A549 (cell line): ENCODE results near the gene CDK7. TPM values are rescaled to one million over a fixed set of nuclear protein-coding genes. Genes with fewer than 3 reads are reported as not detected.

Source experiments
- ATAC-seq, 2 experiments: fragments of 200-7000 bp in 1 of 2; fragments of >200 bp in 1 of 2; cut with Nextera tagmentation in 1 of 2; cut with Tn5 transposase in 1 of 2; 3 replicates each; pipeline versions ENCODE4 v1.8.0 to v1.9.1; 2018 to 2020; ENCODE audit warnings: mild to moderate bottlenecking in 1 of 2, moderate library complexity in 1 of 2
- CTCF ChIA-PET: fragments of 300-600 bp; sonication (Branson Sonifier 250); formaldehyde crosslinking; extraction: SDS; loops from one replicate; lab custom pipeline; 2021; ENCODE audit warnings: antibody characterized with exemption, inconsistent platforms; lab: Yijun Ruan, JAX
- POLR2A ChIA-PET: fragments of 350-600 bp; formaldehyde crosslinking; extraction: SDS; loops from one replicate; lab custom pipeline; 2021; ENCODE audit warnings: antibody characterized with exemption, inconsistent platforms; lab: Yijun Ruan, JAX
- DNase-seq, 2 experiments: peaks; one replicate each; pipeline versions ENCODE4 v3.0.0 to v3.0.0-alpha.2; 2011 to 2016; ENCODE audit warnings: low read depth in 1 of 2, low spot score in 1 of 2
- FAIRE-seq: peaks from 2 replicates; lab custom pipeline; 2011; peaks lifted over from hg19 to GRCh38; lab: Jason Lieb, UNC
- H3K27ac ChIP-seq, 2 experiments: fragments of >200 bp; sonication (Bioruptor Twin); formaldehyde crosslinking; 3 replicates each; pipeline ENCODE4 v1.5.1; 2016 to 2017
- H3K4me1 ChIP-seq: fragments of >200 bp; sonication (Bioruptor Twin); formaldehyde crosslinking; 3 replicates; pipeline ENCODE4 v1.6.1; 2016
- H3K4me2 ChIP-seq: fragments of >200 bp; sonication (Bioruptor Twin); formaldehyde crosslinking; 3 replicates; pipeline ENCODE4 v1.6.1; 2016
- H3K4me3 ChIP-seq: fragments of >200 bp; sonication (Bioruptor Twin); formaldehyde crosslinking; 3 replicates; pipeline ENCODE4 v1.5.1; 2016
- H3K9me3 ChIP-seq: fragments of >200 bp; sonication (Bioruptor Twin); formaldehyde crosslinking; 3 replicates; pipeline ENCODE4 v1.6.1; 2016
- BCL3 ChIP-seq: fragments of >200 bp; sonication (Bioruptor Twin); formaldehyde crosslinking; IDR thresholded peaks from 3 replicates; pipeline ENCODE4 v1.6.1; 2016
- BHLHE40 ChIP-seq: IDR thresholded peaks from 2 replicates; pipeline ENCODE4 v1.6.1; 2012; ENCODE audit warnings: low read depth, low read length, inconsistent platforms
- CBX2 ChIP-seq: fragments of 200-600 bp; sonication (generic); IDR thresholded peaks from 2 replicates; pipeline ENCODE4 v1.6.1; 2016; ENCODE audit warnings: low read depth, mild to moderate bottlenecking, borderline replicate concordance
- CHD2 ChIP-seq: fragments of 150-350 bp; IDR thresholded peaks from 2 replicates; pipeline ENCODE4 v1.6.1; 2014; ENCODE audit warnings: low read length; ENCODE audit not compliant: partially characterized antibody
- E2F6 ChIP-seq: IDR thresholded peaks from 2 replicates; pipeline ENCODE4 v1.6.1; 2012; ENCODE audit warnings: low read depth, borderline replicate concordance
- EHMT2 ChIP-seq: fragments of 200-600 bp; sonication (generic); IDR thresholded peaks from 2 replicates; pipeline ENCODE4 v1.6.1; 2016; ENCODE audit warnings: antibody characterized with exemption, low read depth, mild to moderate bottlenecking, moderate library complexity
- ESRRA ChIP-seq: fragments of 150-350 bp; IDR thresholded peaks from 2 replicates; pipeline ENCODE4 v1.6.1; 2014; ENCODE audit warnings: mild to moderate bottlenecking, low read length, borderline replicate concordance
- FOXS1 ChIP-seq: fragments of 250-450 bp; sonication (Bioruptor Pico); IDR thresholded peaks from 2 replicates; pipeline ENCODE4 v1.5.0; 2020; ENCODE audit warnings: mild to moderate bottlenecking, moderate library complexity
- HDAC2 ChIP-seq: fragments of 200-600 bp; sonication (generic); IDR thresholded peaks from 2 replicates; pipeline ENCODE4 v1.6.1; 2016
- HOXA7 ChIP-seq: fragments of 250-450 bp; sonication (Bioruptor Pico); IDR thresholded peaks from 2 replicates; pipeline ENCODE4 v1.5.0; 2020; ENCODE audit warnings: mild to moderate bottlenecking, moderate library complexity
- JUNB ChIP-seq: fragments of >200 bp; sonication (Bioruptor Twin); formaldehyde crosslinking; IDR thresholded peaks from 2 replicates; pipeline ENCODE4 v1.6.1; 2016
- MAFK ChIP-seq: fragments of 450-650 bp; IDR thresholded peaks from 2 replicates; pipeline ENCODE4 v1.6.1; 2014; ENCODE audit not compliant: partially characterized antibody
- MAX ChIP-seq: IDR thresholded peaks from 2 replicates; pipeline ENCODE4 v1.6.1; 2012
- NR3C1 ChIP-seq: fragments of >200 bp; sonication (Bioruptor Twin); formaldehyde crosslinking; IDR thresholded peaks from 3 replicates; pipeline ENCODE4 v1.6.1; 2017
- PBX3 ChIP-seq: IDR thresholded peaks from 2 replicates; pipeline ENCODE4 v1.6.1; 2012
- POLR2A ChIP-seq: IDR thresholded peaks from 2 replicates; pipeline ENCODE4 v1.6.1; 2012; ENCODE audit warnings: mild to moderate bottlenecking, low read length
- POLR2AphosphoS2 ChIP-seq: conservative IDR thresholded peaks from 2 replicates; pipeline ENCODE4 v1.6.1; 2012; ENCODE audit warnings: low read length, improper control_type of control experiment, inconsistent platforms
- RARB ChIP-seq: fragments of 250-450 bp; sonication (Bioruptor Pico); IDR thresholded peaks from 2 replicates; pipeline ENCODE4 v1.8.0; 2021; ENCODE audit warnings: mild to moderate bottlenecking, moderate library complexity
- RFX5 ChIP-seq: fragments of 450-650 bp; IDR thresholded peaks from 2 replicates; pipeline ENCODE4 v1.7.1; 2014; ENCODE audit warnings: antibody characterized with exemption, mild to moderate bottlenecking, moderate library complexity
- TP53 ChIP-seq: fragments of 250-450 bp; sonication (Bioruptor Pico); IDR thresholded peaks from 2 replicates; pipeline ENCODE4 v1.5.0; 2021; ENCODE audit warnings: mild to moderate bottlenecking, moderate library complexity
- WGBS: methylation state at CpG from one replicate; pipeline ENCODE4 v1.1.6; 2017; ENCODE audit errors: missing lambda C conversion rate; 5-methylcytosine and 5-hydroxymethylcytosine counted together
- polyA plus RNA-seq, 4 experiments: library from polyadenylated mRNA; depleted of rRNA in 3 of 4; stranded (reverse); fragments of >200 nt; fragmentation: RNase III in 1 of 4; extraction: RNeasy Plus Mini Kit Qiagen cat#74134 plus additional on column Dnase treatment in 1 of 4; gene quantifications; 2 replicates in 3 of 4; 3 replicates in 1 of 4; pipeline ENCODE4 v1.2.3, GENCODE V29; 2011 to 2017
- TF ChIP-seq, protein P1 (sequence below): fragments of 250-450 bp; sonication (Bioruptor Pico); IDR thresholded peaks from 2 replicates; pipeline ENCODE4 v1.5.0; 2020; ENCODE audit warnings: low read depth, mild to moderate bottlenecking, moderate library complexity
- TF ChIP-seq, protein P2 (sequence below): fragments of 200-600 bp; sonication (generic); IDR thresholded peaks from 2 replicates; pipeline ENCODE4 v1.6.1; 2016; ENCODE audit warnings: antibody characterized with exemption, mild to moderate bottlenecking, moderate library complexity
- TF ChIP-seq, protein P3 (sequence below): fragments of 450-650 bp; IDR thresholded peaks from 2 replicates; pipeline ENCODE4 v1.6.1; 2014; ENCODE audit warnings: antibody characterized with exemption
- TF ChIP-seq, protein P4 (sequence below): fragments of >200 bp; sonication (Bioruptor Twin); formaldehyde crosslinking; IDR thresholded peaks from 3 replicates; pipeline ENCODE4 v1.5.1; 2016

The CDK7 gene
- polyA plus RNA-seq, 2 of the 4 experiments (the other 2 are of a cell fraction), result 63.6 to 118 TPM

- FAIRE-seq (no peak), ATAC-seq (no peak), DNase-seq (no peak)
- TF ChIP-seq CHD2 (no peak), HDAC2 (no peak), JUNB (no peak), BHLHE40 (no peak), EHMT2 (no peak), FOXS1 (CRISPR knock-in tag) (no peak), RFX5 (no peak)
- TF ChIP-seq, protein P1, sequence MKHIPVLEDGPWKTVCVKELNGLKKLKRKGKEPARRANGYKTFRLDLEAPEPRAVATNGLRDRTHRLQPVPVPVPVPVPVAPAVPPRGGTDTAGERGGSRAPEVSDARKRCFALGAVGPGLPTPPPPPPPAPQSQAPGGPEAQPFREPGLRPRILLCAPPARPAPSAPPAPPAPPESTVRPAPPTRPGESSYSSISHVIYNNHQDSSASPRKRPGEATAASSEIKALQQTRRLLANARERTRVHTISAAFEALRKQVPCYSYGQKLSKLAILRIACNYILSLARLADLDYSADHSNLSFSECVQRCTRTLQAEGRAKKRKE (CRISPR knock-in tag), result no peak
- TF ChIP-seq, protein P2, sequence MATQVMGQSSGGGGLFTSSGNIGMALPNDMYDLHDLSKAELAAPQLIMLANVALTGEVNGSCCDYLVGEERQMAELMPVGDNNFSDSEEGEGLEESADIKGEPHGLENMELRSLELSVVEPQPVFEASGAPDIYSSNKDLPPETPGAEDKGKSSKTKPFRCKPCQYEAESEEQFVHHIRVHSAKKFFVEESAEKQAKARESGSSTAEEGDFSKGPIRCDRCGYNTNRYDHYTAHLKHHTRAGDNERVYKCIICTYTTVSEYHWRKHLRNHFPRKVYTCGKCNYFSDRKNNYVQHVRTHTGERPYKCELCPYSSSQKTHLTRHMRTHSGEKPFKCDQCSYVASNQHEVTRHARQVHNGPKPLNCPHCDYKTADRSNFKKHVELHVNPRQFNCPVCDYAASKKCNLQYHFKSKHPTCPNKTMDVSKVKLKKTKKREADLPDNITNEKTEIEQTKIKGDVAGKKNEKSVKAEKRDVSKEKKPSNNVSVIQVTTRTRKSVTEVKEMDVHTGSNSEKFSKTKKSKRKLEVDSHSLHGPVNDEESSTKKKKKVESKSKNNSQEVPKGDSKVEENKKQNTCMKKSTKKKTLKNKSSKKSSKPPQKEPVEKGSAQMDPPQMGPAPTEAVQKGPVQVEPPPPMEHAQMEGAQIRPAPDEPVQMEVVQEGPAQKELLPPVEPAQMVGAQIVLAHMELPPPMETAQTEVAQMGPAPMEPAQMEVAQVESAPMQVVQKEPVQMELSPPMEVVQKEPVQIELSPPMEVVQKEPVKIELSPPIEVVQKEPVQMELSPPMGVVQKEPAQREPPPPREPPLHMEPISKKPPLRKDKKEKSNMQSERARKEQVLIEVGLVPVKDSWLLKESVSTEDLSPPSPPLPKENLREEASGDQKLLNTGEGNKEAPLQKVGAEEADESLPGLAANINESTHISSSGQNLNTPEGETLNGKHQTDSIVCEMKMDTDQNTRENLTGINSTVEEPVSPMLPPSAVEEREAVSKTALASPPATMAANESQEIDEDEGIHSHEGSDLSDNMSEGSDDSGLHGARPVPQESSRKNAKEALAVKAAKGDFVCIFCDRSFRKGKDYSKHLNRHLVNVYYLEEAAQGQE, result no peak
- 4% methylated on average over 6 of the region's 6 CpGs for WGBS
- Histone ChIP-seq H3K27ac (peak overlapping the region; percentile 92 to 95), H3K4me2 (peak overlapping the region; percentile 88), H3K4me1 (peaks cover 13% of the 10 kb centered on the region), H3K9me3 (no peaks in the 10 kb centered on the region), H3K4me3 (peak overlapping the region; percentile 79)
- ChIA-PET CTCF (interaction anchor here (0.7 to 1.1 kb wide), 2 partner anchors 117 to 304 kb away, joined by 3 to 8 read pairs; no protein-coding TSS in a partner anchor), POLR2A (interaction anchor here (0.6 to 1.8 kb wide), 5 partner anchors 12 to 124 kb away, joined by 3 to 9 read pairs (median 5); partner anchors contain the start of genes CDK7, CENPH and SLC30A5)
Measured at GRCh38 chr5:69217151-69217511, 17.6 kb upstream of the CDK7 start.

DNA sequence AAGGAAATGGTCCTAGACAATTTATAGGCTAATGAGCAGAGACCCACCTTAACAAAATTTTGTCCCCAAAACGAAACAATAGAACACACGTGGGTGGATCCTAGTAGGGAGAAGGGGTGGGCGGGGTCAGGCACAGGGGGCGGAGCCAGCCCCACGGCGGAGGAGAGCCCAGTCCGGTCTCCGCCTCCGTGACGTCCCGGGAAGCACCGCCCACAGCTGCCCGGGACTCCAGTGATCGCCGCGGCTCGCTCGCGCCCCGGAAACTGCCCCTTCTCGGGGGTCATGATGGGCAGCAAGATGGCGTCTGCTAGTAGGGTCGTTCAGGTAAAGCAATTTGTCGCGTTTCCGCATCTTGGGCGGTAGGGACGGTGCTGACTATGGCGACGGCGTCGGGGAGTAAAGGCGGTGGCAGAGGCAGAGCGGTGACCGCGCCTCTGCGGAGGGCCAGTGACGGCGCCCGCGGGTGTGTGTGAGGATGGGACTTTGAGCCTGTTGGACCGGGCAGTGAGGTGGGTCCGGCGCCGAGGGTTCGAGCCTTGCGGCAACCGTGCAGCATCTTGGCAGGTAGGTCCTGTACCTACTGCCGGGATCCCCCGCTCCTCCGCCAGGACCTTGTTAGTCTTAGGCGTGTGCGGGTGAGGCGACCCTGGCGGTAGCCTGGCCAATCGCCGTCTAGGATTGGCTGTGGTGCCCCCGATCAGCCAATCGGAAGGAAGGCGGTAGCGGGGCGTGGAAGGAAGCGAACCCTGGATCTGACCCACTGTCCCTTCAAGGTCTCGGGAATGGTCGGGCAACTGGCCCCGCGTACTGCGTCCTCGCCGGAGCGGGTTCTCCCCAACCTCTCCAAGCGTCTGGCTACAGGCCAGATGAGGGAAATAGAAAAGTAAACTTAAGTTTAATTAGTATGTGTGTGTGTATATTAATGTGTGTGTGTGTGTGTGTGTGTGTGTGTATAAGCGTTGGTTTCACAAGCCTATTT is 16.8 kb upstream of the CDK7 start:
- CTCF ChIA-PET, result interaction anchor here (0.7 to 1.1 kb wide), 2 partner anchors 117 to 303 kb away, joined by 3 to 8 read pairs; no protein-coding TSS in a partner anchor
- no peaks in the 10 kb centered on the region for H3K9me3 ChIP-seq
- WGBS, result under 1% methylated on average over 33 of the region's 73 CpGs
- POLR2A ChIA-PET, result interaction anchor here (0.6 to 1.8 kb wide), 5 partner anchors 11 to 124 kb away, joined by 3 to 9 read pairs (median 5); partner anchors contain the start of genes CDK7, CENPH and SLC30A5
- FAIRE-seq, result no peak
- H3K27ac ChIP-seq, result peak overlapping the region; percentile 92 to 95
- peak overlapping the region; percentile 79 for H3K4me3 ChIP-seq
- H3K4me2 ChIP-seq, result peak overlapping the region; percentile 88
- peak; percentile 94 to 96 for DNase-seq
- ATAC-seq, result peak; percentile 95 to 97
- H3K4me1 ChIP-seq, result peaks cover 13% of the 10 kb centered on the region
- no peak for TF ChIP-seq MAFK
- TF ChIP-seq ESRRA, result 0 out of 2 replicates have a peak, but pooled peaks have one; percentile 5
- no peak for TF ChIP-seq HOXA7 (CRISPR knock-in tag)
- TF ChIP-seq NR3C1, result no peak
- no peak for TF ChIP-seq TP53 (CRISPR knock-in tag)
- 0 out of 3 replicates have a peak, but pooled peaks have one; percentile 72 for TF ChIP-seq BCL3
- TF ChIP-seq CHD2, result no peak
- no peak for TF ChIP-seq CBX2
- TF ChIP-seq E2F6, result peak; percentile 47; the same call in 1 of the 2 replicates
- no peak for TF ChIP-seq POLR2AphosphoS2
- TF ChIP-seq, protein P3, sequence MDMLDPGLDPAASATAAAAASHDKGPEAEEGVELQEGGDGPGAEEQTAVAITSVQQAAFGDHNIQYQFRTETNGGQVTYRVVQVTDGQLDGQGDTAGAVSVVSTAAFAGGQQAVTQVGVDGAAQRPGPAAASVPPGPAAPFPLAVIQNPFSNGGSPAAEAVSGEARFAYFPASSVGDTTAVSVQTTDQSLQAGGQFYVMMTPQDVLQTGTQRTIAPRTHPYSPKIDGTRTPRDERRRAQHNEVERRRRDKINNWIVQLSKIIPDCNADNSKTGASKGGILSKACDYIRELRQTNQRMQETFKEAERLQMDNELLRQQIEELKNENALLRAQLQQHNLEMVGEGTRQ, result 0 out of 2 replicates have a peak, but pooled peaks have one; percentile 7
- no peak for TF ChIP-seq HDAC2
- TF ChIP-seq, protein P4, sequence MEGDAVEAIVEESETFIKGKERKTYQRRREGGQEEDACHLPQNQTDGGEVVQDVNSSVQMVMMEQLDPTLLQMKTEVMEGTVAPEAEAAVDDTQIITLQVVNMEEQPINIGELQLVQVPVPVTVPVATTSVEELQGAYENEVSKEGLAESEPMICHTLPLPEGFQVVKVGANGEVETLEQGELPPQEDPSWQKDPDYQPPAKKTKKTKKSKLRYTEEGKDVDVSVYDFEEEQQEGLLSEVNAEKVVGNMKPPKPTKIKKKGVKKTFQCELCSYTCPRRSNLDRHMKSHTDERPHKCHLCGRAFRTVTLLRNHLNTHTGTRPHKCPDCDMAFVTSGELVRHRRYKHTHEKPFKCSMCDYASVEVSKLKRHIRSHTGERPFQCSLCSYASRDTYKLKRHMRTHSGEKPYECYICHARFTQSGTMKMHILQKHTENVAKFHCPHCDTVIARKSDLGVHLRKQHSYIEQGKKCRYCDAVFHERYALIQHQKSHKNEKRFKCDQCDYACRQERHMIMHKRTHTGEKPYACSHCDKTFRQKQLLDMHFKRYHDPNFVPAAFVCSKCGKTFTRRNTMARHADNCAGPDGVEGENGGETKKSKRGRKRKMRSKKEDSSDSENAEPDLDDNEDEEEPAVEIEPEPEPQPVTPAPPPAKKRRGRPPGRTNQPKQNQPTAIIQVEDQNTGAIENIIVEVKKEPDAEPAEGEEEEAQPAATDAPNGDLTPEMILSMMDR, result no peak
- TF ChIP-seq POLR2A, result peak; percentile 88
- TF ChIP-seq MAX, result peak; percentile 72
- TF ChIP-seq RARB (CRISPR knock-in tag), result peak; percentile 88
- no peak for TF ChIP-seq PBX3
